ENCODE data around the gene KATNA1.
"Not testable (repeated sequence)": the region's sequence is repeated elsewhere in the genome, so short reads cannot be mapped to it uniquely, and the experiment has no call there.

Gene KATNA1

DNA sequence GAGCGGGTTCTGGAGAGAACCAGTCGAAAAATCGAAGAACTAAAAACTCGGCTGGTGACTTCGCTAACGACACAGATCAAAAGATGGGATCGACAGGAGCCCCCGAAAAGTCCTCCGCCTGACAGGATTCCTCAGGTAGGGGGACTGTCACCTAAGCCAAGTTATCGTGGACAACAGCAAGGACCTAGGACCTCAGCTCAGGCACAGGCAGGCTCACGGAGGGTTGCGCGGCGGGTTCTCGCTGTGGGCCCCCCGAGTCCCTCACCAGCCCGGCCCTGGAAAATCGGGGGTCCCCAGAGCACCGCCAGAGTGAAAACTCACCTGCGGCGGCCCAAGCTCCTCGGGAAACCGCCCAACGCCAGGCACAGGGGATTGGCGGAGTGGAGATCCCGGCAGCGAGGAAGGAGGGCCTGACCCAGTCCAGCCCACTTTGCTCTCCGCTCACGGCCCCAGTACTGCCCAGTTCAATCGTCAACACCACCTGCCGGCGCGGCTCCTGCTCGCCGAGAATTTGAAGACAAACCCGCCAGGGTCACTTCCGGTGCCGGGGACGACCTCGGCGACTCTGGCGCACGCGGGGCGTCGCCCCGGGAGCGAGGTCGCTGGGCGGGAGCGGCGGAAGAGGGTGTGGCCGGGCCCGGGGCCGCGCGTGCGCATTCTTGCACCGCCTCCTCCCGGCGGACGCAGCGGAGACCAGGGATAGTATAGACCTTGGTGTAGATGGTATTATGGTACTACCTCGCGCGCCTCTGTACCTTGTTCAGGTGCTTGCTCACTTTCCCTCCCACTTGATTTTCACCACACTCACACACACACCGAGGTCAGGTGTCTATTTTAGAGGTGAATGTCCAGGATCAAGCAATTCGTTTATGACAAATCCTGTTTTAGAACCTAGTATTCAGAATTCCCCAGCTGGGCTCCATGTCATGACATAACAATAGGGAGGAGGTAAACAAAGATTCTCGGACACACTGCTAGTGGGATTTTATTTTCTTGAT is at the start of gene KATNA1:
TSS of gene KATNA1 (minus strand) at position 567 of the 998 bp plus-strand sequence. CDS start 10,167 bp downstream, outside the sequence.
- peak; percentile 59 to 76 for DNase-seq

DNA sequence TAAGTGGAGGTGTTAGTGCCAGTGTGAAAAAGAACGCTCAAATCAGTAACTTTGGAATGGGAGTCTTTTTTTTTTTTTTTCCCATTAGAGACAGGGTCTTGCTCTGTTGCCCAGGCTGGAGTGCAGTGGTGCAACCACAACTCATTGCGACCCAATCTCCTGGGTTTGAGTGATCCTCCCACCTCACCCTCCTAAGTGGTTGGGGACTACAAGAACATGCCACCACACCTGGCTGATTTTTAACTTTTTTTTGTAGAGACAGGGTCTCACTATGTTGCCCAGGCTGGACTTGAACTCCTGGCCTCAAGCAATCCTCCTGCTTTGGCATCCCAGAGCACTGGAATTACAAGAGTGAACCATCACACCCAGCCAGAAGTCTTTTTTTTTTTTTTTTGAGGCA is 49.7 kb upstream of the KATNA1 start:
- no peak for DNase-seq

DNA sequence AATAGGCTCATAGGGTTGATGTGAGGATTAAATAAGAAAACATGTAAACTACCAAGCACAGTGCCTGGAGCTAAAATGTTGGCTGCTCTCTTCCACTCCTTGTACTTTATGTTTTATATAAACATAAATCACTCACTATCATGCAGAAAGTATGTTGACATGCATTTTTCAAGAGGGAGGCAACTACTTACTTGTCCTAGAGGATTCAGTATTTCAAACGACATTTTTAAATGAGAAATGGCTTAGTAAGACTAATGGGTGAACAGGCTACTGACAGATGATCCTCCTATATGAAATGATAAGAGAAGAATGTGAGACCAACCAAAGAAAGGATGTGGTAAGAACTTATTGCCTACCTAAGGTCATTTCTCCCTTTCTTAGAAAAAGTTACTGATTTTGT is 48.4 kb upstream of the KATNA1 start:
- no peak for DNase-seq

DNA sequence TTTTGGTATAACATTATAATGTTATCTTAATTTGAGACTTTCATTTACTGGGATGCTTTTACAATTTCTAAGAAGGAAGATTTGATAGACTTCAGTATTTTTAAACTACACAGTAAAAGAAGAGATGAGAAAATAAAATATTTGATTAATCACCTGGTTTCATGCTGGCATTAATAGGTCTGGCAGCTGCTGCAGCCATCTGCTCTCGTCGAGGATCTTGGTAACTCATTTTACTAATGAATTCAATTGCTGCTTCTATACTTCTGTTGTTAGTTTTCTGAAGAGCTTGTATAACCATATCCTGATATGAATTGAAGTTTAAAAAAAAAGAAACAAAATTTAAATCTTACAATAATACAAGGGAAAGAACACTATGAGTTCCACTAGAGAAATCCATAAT is 46.4 kb upstream of the KATNA1 start:
- no peak for DNase-seq

DNA sequence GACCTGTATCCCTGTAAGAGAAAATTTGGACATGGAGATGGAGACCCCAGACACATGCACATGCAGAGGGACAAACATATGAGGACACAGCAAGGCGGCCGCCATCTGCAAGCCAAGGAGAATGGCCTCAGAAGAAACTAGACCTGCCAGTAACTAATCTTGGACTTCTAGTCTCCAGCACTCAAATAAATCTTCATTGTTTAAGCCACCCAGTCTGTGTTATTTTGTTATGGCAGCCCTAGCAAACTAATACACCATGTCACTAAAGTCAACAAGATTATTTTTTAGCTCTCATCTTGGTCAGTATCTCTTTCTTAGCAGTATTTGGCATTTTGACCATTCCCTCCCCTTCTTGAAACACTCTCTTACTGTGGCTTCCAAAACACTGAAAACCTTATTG is 42.7 kb upstream of the KATNA1 start:
- DNase-seq = no peak

DNA sequence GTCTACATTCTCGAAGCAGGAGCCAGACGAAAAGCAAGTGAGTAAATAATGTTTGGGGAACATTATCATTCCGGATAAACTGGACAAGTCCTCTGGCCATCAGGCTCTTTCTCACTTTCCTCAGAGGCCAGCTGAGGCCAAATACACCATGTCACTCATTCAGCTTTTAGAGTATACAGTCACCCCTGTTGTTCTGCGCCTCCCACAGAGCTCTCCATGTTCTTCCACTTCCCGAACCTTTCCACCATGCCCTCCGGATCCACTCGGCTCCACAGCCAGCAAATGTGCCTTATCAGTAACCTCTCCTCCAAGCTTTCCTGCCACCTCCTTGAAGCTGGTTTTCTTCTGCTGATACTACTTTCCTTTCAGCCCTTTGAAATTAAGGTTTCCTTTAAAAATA is 37.7 kb upstream of the KATNA1 start:
- no peak for DNase-seq

DNA sequence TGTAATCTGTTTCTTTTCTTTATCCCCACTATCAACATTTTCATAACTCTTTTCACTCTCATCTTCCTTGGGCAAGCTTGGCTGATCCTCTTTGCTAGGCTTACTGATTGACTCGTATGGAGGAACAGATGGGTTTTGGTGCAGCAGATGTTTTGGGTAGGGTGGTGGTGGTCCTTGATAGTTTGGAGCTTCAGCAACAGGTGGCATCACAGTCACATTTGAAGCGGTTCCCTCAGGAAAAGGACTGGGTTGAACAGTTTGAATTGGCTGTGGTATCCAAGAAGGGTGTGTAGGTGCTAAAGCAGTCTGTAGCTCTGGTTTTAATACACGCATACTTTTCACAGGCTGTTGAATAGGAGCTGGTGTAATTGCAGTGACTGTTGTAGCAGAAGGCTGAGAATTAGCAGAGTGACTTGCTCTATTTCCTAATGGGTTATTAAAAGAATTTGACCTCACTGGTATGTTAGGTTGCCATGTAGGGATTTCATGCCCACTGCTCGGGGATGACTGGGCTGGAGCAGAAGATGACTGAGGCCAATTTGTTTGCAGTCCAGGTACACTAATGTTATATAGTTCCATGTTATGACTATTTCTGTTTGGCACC is 34.8 kb upstream of the KATNA1 start:
- DNase-seq = no peak

DNA sequence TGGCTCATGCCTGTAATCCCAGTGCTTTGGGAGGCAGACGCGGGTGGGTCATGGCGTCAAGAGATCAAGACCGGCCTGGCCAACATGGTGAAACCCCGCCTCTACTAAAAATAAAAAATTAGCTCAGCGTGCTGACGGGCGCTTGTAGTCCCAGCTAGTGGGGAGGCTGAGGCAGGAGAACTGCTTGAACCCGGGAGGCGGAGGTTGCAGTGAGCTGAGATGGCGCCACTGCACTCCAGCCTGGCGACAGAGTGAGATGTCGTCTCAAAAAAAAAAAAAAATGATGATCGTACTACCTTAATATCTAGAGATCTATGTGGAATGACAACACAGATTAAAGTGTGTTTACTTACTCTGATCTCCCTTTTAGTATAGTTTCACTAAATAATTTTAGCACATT is 33.3 kb upstream of the KATNA1 start:
- DNase-seq = not testable (repeated sequence)

DNA sequence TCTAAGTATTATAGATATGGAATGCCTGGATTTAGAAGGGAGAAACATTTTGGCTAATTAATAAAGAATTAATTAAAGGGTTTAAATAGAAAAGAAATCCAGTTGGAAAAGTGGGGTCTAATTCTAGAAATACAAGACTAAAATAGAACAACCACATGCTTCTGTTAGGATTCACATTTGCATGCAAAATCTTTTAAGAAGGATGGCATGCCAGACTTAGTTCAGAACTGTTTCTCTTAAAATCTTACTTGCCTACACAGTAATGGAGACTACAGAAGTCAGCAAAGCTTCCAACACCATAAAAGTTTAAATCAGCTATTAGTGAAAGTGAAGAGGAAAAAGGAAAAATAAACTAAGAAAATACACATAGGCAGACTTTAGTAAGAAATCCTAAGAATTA is 32.7 kb upstream of the KATNA1 start:
- no peak for DNase-seq

DNA sequence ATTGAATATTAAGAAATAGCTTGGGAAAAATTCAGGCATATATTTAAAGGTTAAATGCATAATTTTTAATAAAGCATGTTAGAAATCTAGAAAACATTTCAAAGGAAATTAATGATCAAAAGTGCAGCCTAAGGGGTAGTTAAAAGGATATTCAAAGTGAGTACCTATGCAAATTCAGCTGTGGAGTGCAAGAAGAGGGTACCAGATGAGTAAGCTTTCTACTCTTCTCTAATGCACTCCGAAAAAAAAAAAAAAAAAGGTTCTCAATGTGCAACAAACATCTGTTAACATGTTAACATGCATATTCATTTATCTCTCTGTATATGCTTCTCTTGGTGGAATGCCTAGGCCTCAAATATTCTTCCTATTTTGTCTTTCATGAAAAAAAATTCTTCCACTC is 32.0 kb upstream of the KATNA1 start:
- no peak for DNase-seq

DNA sequence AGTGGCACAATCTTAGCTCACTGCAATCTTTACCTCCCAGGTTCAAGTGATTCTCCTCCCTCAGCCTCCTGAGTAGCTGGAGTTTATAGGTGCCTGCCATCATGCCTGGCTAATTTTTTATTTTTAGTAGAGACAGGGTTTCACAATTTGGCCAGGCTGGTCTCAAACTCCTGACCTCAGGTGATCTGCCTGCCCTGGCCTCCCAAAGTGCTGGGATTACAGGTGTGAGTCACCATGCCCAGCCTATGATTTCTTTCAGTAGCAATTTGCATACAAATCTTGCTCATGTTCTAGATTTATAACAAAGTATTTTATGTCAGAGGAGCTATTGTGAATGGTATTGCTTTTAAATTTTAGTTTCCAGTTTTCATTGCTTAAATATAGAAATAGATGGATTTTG is 23.8 kb upstream of the KATNA1 start:
- DNase-seq = not testable (repeated sequence)

DNA sequence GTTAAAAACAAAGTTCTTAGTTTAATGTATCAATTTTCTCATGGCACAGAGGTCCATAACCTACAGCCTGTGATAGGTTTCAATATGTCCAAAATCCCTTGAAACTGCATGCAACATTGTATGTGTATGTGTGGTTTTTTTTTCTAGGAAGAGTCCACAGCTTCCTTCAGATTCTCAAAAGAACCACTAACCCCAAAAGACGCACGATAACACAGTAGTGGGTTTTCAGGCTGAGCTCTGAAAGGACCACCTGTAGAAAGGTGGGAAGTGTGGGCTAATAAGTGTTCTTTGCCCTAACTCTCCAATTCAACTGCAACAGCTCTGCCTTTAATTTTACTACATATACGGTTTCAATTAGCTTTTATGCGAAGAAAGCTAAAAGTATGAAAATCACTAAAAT is 11.5 kb upstream of the KATNA1 start:
- DNase-seq = no peak

DNA sequence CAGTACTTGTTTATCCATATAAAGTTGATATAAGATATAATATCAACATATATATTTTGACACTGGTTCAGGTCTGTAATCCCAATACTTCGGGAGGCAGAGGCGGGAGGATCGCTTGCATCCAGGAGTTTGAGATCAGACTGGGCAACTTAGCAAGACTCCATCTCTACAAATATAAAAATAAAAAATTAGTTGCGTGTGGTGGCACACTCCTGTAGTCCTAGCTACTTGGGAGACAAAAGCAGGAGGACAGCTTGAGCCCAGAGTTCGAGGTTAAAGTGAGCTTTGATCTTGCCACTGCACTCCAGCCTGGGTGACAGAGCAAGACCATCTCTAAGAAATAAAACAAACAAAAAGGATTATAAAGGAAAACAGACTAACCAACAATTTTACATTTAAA is 8.9 kb upstream of the KATNA1 start:
- no peak for DNase-seq

DNA sequence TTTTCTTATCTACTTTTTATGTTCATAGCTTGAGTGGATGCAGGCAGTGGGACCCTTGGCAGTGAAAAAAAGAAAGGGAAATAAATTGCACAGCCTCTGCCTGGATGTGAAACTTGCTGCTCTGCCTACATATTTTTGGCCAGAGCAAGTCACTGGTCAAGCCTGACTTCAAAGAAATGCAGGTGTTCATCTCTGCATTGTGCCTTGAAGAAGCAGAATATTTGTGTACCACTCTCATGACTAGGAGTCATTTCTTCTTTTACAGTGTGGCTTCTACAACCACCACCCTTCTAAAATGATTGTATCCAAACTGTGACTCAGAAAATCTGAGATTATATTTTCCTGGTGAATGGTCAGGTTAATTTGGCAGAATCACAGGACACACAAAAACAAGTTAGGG is 2.5 kb upstream of the KATNA1 start:
- DNase-seq = no peak

DNA sequence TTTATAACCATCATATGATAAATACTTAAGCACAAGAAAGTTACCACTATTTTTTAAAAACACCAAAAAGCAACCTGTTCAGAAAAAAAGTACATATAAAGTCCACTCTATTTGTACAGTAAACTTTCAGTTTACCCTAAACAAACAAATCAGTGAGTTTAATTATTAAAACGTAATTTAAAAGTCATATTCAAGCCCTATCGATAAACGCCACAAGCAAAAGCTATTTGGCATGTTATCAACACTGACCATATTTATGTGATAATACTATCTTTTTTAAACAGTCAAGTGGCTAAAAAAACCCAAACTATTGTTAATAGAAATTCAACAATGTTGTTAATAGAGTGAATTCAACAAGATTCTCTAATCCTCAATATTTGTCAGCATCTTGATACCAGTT is 1.9 kb downstream of the KATNA1 start:
- no peak for DNase-seq

DNA sequence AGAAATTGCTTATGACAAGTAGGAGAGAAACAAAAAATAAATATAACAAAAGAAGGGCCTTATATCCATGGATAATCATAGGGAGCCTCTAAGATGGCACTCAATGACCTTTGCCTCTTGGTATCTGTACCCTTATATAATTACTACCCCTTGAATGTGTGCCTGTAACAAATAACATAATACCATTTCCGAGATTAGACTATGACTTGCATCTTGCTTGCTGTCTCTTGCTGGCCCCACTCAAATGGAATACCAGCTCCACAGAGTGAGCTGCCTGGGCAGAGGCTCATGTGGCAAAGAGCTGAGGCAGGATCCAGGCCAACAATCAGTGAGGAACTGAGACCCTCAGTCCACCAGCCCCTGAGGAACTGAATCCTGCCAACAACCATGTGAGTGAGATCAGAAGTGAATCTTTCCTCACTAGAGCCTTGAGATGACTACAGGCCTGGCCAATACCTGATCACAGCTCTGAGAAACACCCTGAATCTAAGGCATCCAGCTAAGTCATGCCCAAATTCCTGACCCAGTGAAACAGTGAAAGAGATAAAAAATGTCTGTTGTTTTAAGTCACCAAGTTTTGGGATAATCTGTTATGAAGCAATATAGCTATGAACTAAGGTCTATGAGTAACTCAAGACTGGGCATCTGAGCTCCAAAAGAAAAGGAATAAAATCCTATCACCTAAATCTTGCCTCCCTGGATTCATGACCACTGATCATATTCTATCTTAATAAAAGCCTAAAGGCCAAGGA is 5.5 kb downstream of the KATNA1 start:
- no peak for DNase-seq

DNA sequence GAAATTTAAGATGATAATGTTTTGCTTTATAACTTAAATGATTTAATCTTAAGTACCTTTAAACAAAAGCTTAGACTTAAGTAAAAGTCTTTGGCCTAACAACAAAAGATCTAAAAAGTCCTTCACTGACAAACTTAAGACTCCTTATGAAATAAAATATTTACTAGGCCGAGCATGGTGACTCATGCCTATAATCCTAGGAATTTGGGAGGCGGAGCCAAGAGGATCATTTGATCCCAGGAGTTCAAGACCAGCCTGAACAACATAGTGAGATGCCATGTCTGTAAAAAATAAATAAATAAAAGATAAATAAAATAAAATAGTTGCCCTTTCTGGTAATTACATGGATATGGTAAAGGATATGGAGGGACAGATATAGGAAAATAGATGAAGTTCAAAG is 12.4 kb downstream of the KATNA1 start:
- DNase-seq = no peak

DNA sequence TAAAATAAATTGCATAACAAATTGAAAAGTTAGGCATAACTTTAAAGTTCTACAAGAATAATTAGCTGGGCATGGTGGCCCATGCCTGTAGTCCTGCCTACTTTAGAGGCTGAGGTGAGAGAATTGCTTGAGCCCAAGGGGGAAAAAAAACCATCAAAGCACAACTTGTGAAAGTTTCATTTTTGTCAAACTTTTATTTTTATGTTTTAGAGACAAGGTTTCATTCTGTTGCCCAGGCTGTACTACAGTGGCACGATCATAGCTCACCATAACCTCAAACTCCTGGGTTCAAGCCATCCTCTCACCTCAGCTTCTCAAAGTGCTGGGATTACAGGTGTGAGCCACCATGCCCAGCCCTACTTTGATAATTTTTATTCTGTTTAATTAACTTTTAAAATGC is 14.2 kb downstream of the KATNA1 start:
- DNase-seq = no peak

DNA sequence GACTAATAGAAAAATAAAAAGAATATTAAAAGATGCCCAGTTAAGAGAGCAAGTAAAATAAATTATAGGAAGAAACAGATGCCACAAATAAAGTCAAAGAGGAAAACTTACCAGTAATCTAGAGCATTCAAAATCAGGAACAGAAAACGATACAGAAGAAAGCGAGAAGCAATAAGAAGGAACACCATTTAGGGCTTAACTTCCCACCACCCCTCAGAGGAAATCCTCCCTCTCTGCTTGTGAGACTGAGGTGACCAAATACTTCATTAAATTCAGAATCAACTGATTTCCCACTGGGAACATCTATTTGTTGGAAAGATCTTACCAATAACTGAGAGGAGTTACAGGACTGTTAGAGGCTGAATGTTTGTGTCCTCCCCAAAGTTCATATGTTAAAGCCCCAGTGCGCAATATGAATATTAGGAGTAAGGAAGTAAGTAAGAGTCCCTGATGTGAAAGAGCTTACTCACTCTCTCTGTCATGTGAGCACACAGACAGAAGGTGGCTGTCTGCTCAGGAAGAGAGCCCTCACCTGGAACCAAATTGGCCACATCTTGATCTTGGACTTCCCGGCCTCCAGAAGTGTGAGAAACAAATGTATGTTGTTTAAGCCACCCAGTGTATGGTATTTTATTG is 19.5 kb downstream of the KATNA1 start:
- DNase-seq = no peak

DNA sequence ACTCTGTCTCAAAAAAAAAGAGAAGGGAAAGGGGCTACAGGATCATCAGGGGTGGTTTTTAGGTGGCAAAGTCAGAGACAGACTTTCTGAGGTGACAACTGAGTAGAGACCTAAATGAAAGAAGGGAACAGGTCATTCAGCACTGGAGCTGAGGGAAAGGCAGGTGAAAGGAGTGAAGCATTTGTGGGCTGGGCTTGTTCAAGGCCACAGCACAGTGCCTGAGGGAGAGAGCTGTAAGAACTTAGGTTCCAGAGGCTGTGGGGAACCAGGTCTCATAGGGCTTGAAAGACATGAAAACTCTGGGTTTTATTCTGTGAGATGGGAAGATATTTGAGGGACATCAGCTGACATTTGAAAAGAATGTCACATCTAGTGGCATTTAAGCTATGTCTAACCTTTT is 20.8 kb downstream of the KATNA1 start:
- DNase-seq = no peak

DNA sequence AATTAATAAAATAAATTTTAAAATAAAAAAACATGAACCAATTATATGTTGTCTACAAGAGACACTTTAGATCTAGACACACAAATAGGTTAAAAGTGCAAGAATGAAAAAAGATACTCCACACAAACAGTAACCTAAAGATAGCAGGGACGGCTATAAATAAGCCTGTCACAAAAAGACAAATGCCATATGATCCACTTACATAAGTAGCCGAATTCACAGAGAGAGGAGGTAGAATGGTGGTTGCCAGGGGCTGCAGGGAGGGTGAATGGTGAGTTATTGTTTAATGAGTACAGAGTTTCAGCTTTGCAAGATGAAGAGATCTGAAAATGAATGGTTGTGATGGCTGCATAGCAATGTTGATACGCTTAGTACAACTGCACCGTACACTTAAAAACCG is 32.7 kb downstream of the KATNA1 start:
- no peak for DNase-seq

DNA sequence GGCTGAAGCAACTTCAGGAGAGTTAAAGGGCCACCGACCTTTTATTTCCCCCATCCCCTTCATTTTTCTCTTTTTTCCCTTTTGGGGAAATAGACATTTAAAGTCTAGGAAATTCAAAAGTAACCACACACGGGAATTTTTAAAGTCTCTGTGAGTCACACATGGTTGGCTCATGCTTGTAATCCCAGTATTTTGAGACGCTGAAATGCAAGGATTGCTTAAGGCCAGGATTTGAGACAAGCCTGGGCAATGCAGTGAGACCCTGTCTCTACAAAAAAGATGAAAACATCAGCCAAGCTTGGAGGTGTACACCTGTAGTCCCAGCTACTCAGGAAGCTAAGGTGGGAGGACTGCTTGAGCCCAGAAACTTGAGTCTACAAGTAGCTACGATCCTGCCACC is 34.2 kb downstream of the KATNA1 start:
- no peak for DNase-seq

DNA sequence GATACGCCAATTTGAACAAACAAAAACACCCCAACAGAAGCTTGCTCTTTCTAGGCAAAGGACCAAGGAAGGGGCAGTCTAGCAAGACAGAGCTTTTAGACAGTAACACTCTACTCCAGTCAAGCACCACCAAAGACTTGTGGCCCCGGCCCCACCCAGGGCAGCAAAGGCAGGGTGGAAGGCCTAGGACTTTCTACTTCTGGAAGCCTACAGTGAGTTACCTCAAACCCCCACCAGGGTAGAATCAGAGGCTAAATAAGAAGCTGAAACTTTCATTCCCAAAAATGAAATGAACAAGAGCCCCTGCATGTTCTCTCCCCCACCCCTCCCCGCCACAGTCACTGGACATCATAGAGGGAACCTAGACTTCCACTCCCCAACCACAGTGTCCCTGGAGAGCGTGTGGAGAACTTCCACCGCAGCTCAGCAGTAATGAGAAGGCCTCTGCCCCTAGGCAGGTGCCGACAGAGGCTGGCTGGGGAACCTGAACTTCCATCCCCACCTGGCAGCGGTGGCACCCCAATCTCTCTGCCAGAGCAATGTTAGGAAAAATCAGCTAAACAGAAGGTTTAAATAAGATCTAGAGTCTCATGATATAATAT is 40.0 kb downstream of the KATNA1 start:
- DNase-seq = no peak

All from NCI-H187 (cell line).